Liver (tissue), 9 donors: Measurements from ENCODE around the gene BTG4. TPM values are rescaled to one million over a fixed set of nuclear protein-coding genes. Genes with fewer than 3 reads are reported as not detected.

Experiments
- DNase-seq: peaks from one replicate; pipeline ENCODE4 v3.0.0-alpha.2; 2017; ENCODE audit warnings: low spot score
- H3K27ac ChIP-seq, 2 donors: one replicate each; pipeline ENCODE4 v1.7.0; 2013; ENCODE audit warnings: inconsistent platforms in 2 of 2, low read length in 2 of 2, control low read depth in 1 of 2, low read depth in 1 of 2, mild to moderate bottlenecking in 1 of 2
- H3K27me3 ChIP-seq, 4 donors: one replicate each; pipeline versions ENCODE4 v1.6.1 to v1.7.0; 2013; ENCODE audit warnings: low read length in 3 of 4, inconsistent platforms in 1 of 4, mild to moderate bottlenecking in 1 of 4, moderate library complexity in 1 of 4; ENCODE audit not compliant: control insufficient read depth in 4 of 4, insufficient read depth in 4 of 4
- H3K36me3 ChIP-seq, 4 donors: one replicate each; pipeline versions ENCODE4 v1.6.1 to v1.7.0; 2013; ENCODE audit warnings: low read length in 3 of 4, mild to moderate bottlenecking in 3 of 4, low read depth in 1 of 4, moderate library complexity in 1 of 4; ENCODE audit not compliant: control insufficient read depth in 4 of 4, insufficient read depth in 3 of 4
- H3K4me1 ChIP-seq, 4 donors: one replicate each; pipeline versions ENCODE4 v1.6.1 to v1.7.0; 2013; ENCODE audit warnings: low read length in 3 of 4, mild to moderate bottlenecking in 3 of 4, moderate library complexity in 1 of 4; ENCODE audit not compliant: control insufficient read depth in 4 of 4, insufficient read depth in 4 of 4
- H3K4me3 ChIP-seq, 3 donors: one replicate each; pipeline versions ENCODE4 v1.6.1 to v1.7.0; 2013; ENCODE audit warnings: low read length in 3 of 3, control low read depth in 1 of 3, low read depth in 1 of 3, mild to moderate bottlenecking in 1 of 3
- H3K9ac ChIP-seq, 2 donors: one replicate each; pipeline ENCODE4 v1.7.0; 2013; ENCODE audit warnings: low read length in 2 of 2, mild to moderate bottlenecking in 2 of 2, moderate library complexity in 2 of 2, control low read depth in 1 of 2, low read depth in 1 of 2
- H3K9me3 ChIP-seq, 4 donors: one replicate each; pipeline versions ENCODE4 v1.6.1 to v1.7.0; 2013; ENCODE audit warnings: low read length in 3 of 4; ENCODE audit not compliant: control insufficient read depth in 4 of 4
- EGR1 ChIP-seq, 2 donors: IDR thresholded peaks; 2 replicates each; pipeline ENCODE4 v1.6.1; 2016 to 2018; ENCODE audit warnings: antibody characterized with exemption in 2 of 2, low read depth in 2 of 2
- FOXA2 ChIP-seq: IDR thresholded peaks from 2 replicates; pipeline ENCODE4 v1.6.1; 2016; ENCODE audit warnings: antibody characterized with exemption
- HNF4A ChIP-seq, 2 donors: conservative IDR thresholded peaks; 2 replicates each; pipeline ENCODE4 v1.6.1; 2016; ENCODE audit warnings: antibody characterized with exemption in 2 of 2, mild to moderate bottlenecking in 2 of 2
- HNF4G ChIP-seq: IDR thresholded peaks from 2 replicates; pipeline ENCODE4 v1.6.1; 2016; ENCODE audit warnings: antibody characterized with exemption
- NR2F2 ChIP-seq: IDR thresholded peaks from 2 replicates; pipeline ENCODE4 v1.6.1; 2016; ENCODE audit warnings: antibody characterized with exemption
- RAD21 ChIP-seq, 2 donors: IDR thresholded peaks; 2 replicates each; pipeline ENCODE4 v1.6.1; 2016; ENCODE audit warnings: antibody characterized with exemption in 2 of 2, mild to moderate bottlenecking in 2 of 2
- RXRA ChIP-seq, 2 donors: IDR thresholded peaks; 2 replicates each; pipeline ENCODE4 v1.6.1; 2017 to 2018; ENCODE audit warnings: antibody characterized with exemption in 2 of 2, mild to moderate bottlenecking in 1 of 2
- SP1 ChIP-seq: IDR thresholded peaks from 2 replicates; pipeline ENCODE4 v1.6.1; 2018; ENCODE audit warnings: antibody characterized with exemption, mild to moderate bottlenecking
- TAF1 ChIP-seq: conservative IDR thresholded peaks from 2 replicates; pipeline ENCODE4 v1.6.1; 2016; ENCODE audit warnings: antibody characterized with exemption, mild to moderate bottlenecking
- YY1 ChIP-seq: IDR thresholded peaks from 2 replicates; pipeline ENCODE4 v1.6.1; 2016; ENCODE audit warnings: antibody characterized with exemption, mild to moderate bottlenecking
- WGBS: extraction: QIAGEN DNeasy Blood & Tissue Kit; methylation state at CpG from one replicate; pipeline ENCODE4 v1.1.7; 2013; 5-methylcytosine and 5-hydroxymethylcytosine counted together
- polyA plus RNA-seq, 2 donors: library from polyadenylated mRNA; stranded (reverse) in 1 of 2; unstranded in 1 of 2; fragments of 200-250 nt in 1 of 2; fragments of >200 nt in 1 of 2; fragmentation: Nextera tagmentation in 1 of 2; extraction: Ambion mirVana in 1 of 2; gene quantifications; one replicate each; pipeline versions ENCODE4 v1.2.1 to v1.2.3, GENCODE V29; 2013 to 2015
- total RNA-seq, 2 donors: library from RNA; depleted of rRNA; stranded (reverse); fragments of >200 nt; gene quantifications; one replicate each; pipeline ENCODE4 v1.2.3, GENCODE V29; 2014
- TF ChIP-seq, protein P1 (sequence below): IDR thresholded peaks from 2 replicates; pipeline ENCODE4 v1.6.1; 2016; ENCODE audit warnings: antibody characterized with exemption
- TF ChIP-seq, protein P2 (sequence below): IDR thresholded peaks from 2 replicates; pipeline ENCODE4 v1.6.1; 2016; ENCODE audit warnings: antibody characterized with exemption
- TF ChIP-seq, protein P3 (sequence below): fragments of 150-350 bp; IDR thresholded peaks from 2 replicates; pipeline ENCODE4 v1.5.1; 2017; ENCODE audit warnings: improper control_type of control experiment, low read depth, low read length; ENCODE audit not compliant: missing input control
- TF ChIP-seq, protein P4 (sequence below): IDR thresholded peaks from 2 replicates; pipeline ENCODE4 v1.6.1; 2016; ENCODE audit warnings: antibody characterized with exemption, mild to moderate bottlenecking
- TF ChIP-seq, protein P5 (sequence below): IDR thresholded peaks from 2 replicates; pipeline ENCODE4 v1.6.1; 2016; ENCODE audit warnings: antibody characterized with exemption
- donor health status: healthy.
- donor health status: healthy.
- donor health status: healthy.
- donor health status: healthy.
- donor health status: healthy.

The BTG4 gene
- total and polyA plus RNA-seq, 4 donors, result not detected

DNA sequence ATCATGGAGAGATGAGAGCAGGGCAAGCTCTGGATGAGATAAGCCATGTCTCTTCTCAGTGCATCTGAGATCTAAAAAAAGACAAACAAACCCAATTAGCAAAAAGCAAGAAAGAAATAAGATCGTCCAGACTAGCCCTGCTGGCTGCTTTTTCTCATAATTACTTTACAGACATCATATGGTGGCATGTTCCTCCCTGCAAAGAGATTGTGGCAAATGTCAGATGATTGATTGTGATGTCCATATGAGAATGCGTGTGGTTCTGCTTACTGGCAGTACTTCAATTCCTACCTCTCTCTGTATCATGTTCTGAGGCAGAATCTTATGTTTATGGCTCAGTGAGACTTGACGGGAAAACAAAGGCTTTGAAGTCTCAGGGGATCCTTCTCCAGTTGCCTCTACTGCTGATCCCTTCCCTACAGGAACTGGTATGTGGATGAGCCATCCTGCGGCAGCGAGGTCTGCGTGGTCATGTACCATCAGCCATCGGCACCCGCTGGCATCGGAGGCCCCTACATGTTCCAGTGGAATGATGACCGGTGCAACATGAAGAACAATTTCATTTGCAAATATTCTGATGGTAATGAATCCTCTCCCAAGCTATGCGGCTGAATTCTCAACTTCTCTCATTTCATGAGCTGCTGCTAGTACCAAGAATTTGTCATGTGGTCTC is 37.1 kb upstream of the BTG4 start:
- Histone ChIP-seq H3K9me3 (no peaks in the 10 kb centered on the region), H3K9ac (no peak overlapping the region), H3K27me3 (no peaks in the 10 kb centered on the region), H3K27ac (no peak overlapping the region), H3K36me3 (no peaks in the 10 kb centered on the region), H3K4me3 (no peak overlapping the region), H3K4me1 (no peaks in the 10 kb centered on the region)
- WGBS, result 80% methylated on average over 11 of the region's 11 CpGs
- TF ChIP-seq RXRA (IDR thresholded peaks at IDR 0.05) (no peak), SP1 (no peak), HNF4A (conservative IDR thresholded peaks at IDR 0.05) (no peak), TAF1 (no peak), NR2F2 (no peak), HNF4G (no peak), RAD21 (IDR thresholded peaks at IDR 0.05) (no peak), EGR1 (IDR thresholded peaks at IDR 0.05; ENCODE audit: low read depth in 2 of 2) (no peak), YY1 (no peak), FOXA2 (no peak)
- TF ChIP-seq, protein P1, sequence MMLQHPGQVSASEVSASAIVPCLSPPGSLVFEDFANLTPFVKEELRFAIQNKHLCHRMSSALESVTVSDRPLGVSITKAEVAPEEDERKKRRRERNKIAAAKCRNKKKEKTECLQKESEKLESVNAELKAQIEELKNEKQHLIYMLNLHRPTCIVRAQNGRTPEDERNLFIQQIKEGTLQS, result no peak
- TF ChIP-seq, protein P2, sequence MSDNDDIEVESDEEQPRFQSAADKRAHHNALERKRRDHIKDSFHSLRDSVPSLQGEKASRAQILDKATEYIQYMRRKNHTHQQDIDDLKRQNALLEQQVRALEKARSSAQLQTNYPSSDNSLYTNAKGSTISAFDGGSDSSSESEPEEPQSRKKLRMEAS, result no peak
- TF ChIP-seq, protein P3, sequence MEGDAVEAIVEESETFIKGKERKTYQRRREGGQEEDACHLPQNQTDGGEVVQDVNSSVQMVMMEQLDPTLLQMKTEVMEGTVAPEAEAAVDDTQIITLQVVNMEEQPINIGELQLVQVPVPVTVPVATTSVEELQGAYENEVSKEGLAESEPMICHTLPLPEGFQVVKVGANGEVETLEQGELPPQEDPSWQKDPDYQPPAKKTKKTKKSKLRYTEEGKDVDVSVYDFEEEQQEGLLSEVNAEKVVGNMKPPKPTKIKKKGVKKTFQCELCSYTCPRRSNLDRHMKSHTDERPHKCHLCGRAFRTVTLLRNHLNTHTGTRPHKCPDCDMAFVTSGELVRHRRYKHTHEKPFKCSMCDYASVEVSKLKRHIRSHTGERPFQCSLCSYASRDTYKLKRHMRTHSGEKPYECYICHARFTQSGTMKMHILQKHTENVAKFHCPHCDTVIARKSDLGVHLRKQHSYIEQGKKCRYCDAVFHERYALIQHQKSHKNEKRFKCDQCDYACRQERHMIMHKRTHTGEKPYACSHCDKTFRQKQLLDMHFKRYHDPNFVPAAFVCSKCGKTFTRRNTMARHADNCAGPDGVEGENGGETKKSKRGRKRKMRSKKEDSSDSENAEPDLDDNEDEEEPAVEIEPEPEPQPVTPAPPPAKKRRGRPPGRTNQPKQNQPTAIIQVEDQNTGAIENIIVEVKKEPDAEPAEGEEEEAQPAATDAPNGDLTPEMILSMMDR, result no peak
- TF ChIP-seq, protein P4, sequence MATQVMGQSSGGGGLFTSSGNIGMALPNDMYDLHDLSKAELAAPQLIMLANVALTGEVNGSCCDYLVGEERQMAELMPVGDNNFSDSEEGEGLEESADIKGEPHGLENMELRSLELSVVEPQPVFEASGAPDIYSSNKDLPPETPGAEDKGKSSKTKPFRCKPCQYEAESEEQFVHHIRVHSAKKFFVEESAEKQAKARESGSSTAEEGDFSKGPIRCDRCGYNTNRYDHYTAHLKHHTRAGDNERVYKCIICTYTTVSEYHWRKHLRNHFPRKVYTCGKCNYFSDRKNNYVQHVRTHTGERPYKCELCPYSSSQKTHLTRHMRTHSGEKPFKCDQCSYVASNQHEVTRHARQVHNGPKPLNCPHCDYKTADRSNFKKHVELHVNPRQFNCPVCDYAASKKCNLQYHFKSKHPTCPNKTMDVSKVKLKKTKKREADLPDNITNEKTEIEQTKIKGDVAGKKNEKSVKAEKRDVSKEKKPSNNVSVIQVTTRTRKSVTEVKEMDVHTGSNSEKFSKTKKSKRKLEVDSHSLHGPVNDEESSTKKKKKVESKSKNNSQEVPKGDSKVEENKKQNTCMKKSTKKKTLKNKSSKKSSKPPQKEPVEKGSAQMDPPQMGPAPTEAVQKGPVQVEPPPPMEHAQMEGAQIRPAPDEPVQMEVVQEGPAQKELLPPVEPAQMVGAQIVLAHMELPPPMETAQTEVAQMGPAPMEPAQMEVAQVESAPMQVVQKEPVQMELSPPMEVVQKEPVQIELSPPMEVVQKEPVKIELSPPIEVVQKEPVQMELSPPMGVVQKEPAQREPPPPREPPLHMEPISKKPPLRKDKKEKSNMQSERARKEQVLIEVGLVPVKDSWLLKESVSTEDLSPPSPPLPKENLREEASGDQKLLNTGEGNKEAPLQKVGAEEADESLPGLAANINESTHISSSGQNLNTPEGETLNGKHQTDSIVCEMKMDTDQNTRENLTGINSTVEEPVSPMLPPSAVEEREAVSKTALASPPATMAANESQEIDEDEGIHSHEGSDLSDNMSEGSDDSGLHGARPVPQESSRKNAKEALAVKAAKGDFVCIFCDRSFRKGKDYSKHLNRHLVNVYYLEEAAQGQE, result no peak
- TF ChIP-seq, protein P5, sequence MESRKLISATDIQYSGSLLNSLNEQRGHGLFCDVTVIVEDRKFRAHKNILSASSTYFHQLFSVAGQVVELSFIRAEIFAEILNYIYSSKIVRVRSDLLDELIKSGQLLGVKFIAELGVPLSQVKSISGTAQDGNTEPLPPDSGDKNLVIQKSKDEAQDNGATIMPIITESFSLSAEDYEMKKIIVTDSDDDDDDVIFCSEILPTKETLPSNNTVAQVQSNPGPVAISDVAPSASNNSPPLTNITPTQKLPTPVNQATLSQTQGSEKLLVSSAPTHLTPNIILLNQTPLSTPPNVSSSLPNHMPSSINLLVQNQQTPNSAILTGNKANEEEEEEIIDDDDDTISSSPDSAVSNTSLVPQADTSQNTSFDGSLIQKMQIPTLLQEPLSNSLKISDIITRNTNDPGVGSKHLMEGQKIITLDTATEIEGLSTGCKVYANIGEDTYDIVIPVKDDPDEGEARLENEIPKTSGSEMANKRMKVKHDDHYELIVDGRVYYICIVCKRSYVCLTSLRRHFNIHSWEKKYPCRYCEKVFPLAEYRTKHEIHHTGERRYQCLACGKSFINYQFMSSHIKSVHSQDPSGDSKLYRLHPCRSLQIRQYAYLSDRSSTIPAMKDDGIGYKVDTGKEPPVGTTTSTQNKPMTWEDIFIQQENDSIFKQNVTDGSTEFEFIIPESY, result no peak
- no peak for DNase-seq

DNA sequence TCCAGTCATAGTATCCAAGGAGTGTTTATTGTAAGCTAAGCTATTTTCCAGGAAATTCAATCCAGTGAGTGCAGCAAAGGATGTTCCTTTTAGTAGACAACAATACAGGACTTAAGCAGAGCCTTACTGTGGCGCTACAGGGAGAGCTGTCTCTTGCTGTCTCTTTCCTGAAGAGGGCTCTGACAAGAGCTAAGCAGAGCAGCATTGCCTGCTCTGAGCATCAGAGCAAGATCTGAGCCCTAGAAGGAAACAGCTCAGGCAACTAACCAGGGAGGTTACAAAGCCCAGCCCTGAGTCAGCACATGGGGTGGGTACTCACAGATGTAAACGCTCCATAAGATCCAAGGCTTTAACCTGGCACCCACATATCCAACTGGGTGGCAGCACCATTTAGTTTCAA is 36.3 kb upstream of the BTG4 start:
- 88% methylated on average over 2 of the region's 2 CpGs for WGBS
- no peaks in the 10 kb centered on the region for H3K27me3 ChIP-seq
- H3K27ac ChIP-seq, result no peak overlapping the region
- no peak overlapping the region for H3K4me3 ChIP-seq
- TF ChIP-seq, protein P4, result no peak
- TF ChIP-seq, protein P5, result no peak
- TF ChIP-seq RAD21 (IDR thresholded peaks at IDR 0.05) (no peak), FOXA2 (no peak), HNF4A (conservative IDR thresholded peaks at IDR 0.05) (no peak)
- no peak for DNase-seq
- H3K9me3 ChIP-seq, result no peaks in the 10 kb centered on the region
- no peak overlapping the region for H3K9ac ChIP-seq
- no peaks in the 10 kb centered on the region for H3K36me3 ChIP-seq
- H3K4me1 ChIP-seq, result no peaks in the 10 kb centered on the region
